ENCODE measurements around the gene MYO18B.

DNA sequence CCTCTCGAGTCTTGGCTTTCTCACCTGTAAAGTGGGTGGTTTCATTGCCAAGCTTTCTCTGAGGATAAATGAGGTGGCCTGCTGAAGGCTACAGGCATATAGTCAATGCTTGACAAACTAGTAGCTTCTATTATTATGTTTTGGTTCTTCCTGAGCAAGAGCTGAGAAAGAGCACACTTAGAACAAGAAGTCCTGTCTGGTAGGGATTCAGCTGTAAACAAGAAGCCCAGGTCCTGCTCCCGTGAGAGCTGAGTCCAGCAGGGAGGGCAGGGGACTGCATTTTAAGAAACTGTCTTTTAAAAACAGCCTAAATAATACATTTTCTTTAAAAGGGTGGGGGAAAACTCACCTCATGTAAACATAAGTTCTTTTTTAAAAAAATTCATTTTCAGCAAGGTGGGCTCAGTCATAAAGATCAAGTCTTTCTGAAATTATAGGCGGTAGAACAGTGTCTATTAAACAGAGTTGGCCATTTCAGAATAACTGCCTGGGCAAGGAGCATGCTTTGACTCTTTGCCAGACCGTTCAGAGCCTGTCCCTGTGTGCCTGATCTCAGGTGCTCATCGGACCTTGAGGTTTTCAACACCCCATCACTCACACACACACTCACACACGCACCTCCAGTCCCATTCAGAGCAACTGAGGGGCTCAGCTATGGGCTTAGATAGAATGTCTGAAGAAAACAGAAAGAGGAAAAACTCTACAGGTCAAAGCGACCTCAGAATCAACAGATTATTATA, 29.2 kb upstream of the MYO18B start:
- TF ChIP-seq, protein P1, sequence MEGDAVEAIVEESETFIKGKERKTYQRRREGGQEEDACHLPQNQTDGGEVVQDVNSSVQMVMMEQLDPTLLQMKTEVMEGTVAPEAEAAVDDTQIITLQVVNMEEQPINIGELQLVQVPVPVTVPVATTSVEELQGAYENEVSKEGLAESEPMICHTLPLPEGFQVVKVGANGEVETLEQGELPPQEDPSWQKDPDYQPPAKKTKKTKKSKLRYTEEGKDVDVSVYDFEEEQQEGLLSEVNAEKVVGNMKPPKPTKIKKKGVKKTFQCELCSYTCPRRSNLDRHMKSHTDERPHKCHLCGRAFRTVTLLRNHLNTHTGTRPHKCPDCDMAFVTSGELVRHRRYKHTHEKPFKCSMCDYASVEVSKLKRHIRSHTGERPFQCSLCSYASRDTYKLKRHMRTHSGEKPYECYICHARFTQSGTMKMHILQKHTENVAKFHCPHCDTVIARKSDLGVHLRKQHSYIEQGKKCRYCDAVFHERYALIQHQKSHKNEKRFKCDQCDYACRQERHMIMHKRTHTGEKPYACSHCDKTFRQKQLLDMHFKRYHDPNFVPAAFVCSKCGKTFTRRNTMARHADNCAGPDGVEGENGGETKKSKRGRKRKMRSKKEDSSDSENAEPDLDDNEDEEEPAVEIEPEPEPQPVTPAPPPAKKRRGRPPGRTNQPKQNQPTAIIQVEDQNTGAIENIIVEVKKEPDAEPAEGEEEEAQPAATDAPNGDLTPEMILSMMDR (conservative IDR thresholded peaks at IDR 0.05; ENCODE audit: low read depth, low read length), result no peak
- TF ChIP-seq EZH2 (IDR thresholded peaks at IDR 0.05; ENCODE audit: low read length, unreplicated experiment) (no peak), EZH2phosphoT487 (IDR thresholded peaks at IDR 0.05; ENCODE audit: borderline replicate concordance, low read length) (no peak)

All from PC-3 (cell line).